ENCODE data around the gene KHDRBS2.
"Not testable (repeated sequence)": the region's sequence is repeated elsewhere in the genome, so short reads cannot be mapped to it uniquely, and the experiment has no call there.

KHDRBS2 gene

DNA sequence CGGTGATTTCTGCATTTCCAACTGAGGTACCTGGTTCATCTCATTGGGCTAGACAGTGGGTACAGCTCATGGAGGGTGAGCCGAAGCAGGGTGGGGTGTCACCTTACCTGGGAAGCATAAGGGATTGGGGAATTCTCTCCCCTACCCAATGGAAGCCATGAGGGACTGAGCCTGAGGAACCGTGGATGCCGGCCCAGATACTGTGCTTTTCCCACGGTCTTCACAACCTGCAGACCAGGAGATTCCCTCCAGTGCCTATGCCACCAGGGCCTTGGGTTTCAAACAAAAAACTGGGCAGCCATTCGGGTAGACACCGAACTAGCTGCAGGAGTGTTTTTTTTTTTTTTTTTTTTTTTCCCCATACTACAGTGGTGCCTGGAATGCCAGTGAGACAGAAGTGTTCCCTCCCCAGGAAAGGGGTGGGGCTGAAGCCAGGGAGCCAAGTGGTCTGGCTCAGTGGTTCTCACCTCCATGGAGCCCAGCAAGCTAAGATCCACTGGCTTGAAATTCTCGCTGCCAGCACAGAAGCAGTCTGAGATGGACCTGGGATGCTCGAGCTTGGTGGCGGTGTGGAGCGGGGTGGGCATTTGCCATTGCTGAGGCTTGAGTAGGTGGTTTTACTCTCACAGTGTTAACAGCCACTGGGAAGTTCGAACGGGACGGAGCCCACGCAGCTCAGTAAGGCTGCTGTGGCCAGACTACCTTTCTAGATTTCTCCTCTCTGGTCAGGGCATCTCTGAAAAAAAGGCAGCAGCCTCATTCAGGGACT lies 416.2 kb downstream of the KHDRBS2 start:
- in situ Hi-C loops (cut with MboI; ENCODE audit: low sequenced_read_pairs): no loop called here

DNA sequence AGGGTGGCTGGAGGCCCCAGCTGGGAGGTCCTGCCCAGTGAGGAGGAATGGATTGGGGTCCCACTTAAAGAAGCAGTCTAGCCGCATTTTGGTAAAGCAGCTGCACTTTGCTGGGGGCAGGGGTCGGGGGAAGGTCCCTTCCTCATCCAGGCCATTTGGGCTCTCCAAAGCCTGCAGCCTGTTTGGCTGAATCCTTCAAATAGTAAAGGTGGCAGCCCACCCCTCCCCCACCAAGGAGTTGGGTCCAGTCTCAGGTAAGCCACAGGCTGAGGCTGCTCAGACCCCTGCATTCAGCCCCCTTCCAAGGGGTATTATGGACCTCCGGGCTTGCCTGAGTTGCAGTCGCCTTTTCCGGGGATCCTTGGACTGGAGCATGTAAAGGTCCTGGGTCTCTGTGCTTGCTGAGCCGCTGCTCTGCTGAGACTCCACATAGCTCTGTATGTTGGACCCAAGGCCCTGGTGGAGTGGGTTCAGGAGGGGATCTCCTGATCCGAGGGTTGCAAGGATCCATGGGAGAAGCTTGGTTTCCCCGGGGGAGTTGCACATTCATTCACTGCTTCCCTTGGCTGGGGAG lies 417.4 kb downstream of the KHDRBS2 start:
- in situ Hi-C loops (cut with MboI; ENCODE audit: low sequenced_read_pairs): no loop called here

GRCh38 chr6:61867635-61868034 lies 418.4 kb downstream of the KHDRBS2 start:
- in situ Hi-C loops (cut with MboI; ENCODE audit: low sequenced_read_pairs): no loop called here

DNA sequence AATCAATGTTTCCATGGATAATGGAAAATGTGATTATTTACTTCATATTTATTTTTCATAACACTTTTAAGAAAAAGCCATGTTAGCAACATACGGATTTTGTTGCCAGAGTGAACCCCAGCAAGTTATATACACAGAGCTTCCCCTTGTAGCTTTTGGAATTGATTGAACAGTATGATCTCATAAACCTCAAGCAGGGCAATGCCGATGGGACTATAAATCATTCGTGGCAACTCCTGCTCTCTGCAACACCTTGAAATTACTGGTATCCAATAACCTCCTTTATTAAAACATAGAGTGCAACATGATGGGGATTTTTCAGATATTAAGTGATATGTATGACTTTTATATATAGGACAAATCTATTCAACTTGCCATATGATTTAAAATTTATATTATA lies 428.5 kb downstream of the KHDRBS2 start:
- in situ Hi-C loops (cut with MboI; ENCODE audit: low sequenced_read_pairs): no loop called here

DNA sequence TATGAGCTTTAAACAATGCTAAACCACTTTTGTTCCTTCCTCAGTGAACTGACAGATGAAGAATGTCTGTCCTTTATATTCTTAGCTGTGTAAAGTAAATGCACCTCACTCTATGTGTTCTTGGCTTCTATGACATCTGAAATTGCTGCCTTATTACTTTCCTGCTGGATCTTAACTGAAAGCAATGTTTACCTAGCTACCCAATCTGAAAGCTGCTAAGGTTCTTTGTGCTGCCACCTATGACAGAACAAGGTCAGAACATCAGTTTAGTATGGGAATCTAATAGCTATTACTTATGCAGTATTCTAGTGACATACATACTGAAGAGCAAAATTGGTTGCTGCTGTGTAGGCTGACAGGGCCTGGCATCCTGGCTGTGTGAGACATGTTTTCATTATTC lies 444.1 kb downstream of the KHDRBS2 start:
- in situ Hi-C loops (cut with MboI; ENCODE audit: low sequenced_read_pairs): no loop called here

GRCh38 chr6:61835237-61835636 lies 450.8 kb downstream of the KHDRBS2 start:
- in situ Hi-C loops (cut with MboI; ENCODE audit: low sequenced_read_pairs): no loop called here

DNA sequence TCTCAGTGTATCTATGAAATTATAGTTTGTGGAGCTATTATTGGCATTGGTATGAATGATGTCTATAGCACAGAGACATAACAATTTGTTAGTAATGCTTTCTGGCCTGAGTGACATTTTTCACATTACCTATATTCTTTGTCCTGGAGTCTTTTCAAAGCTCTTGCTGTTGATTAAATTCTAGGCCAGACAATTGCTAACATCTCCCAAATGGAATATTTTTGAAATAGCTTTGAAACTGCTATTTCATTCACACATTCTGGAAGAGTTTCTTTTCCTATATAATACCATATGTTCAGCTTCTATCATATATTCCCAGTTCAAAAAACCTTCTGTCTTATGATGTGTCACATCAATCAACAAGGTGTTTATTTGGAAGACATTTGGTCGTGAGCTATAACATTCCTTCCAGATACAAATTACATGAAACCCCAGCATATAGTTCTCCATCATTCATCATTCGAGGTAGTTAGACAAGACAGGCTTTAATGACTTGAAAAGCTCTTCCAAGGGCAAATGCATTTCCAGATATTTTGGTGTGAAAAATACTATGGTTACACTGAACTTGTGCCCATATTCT lies 452.8 kb downstream of the KHDRBS2 start:
- in situ Hi-C loops (cut with MboI; ENCODE audit: low sequenced_read_pairs): no loop called here

DNA sequence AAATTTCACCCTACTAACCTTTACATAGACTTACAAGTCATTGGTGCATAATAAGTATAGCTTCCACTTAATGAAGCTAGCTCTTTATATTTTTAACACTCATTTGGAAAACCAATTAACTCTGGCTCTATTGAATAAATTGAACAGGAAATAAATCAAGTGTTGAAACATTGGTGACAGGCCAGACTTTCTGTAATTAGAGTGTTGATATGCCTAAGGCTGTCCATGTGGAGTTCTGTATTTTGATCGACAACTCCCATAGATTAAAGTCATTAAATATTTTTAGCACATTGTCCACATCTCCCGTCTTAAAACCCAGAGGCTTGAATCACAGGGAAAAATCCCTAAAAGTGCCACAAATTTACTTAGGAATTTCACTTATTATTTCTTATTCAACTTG lies 468.3 kb downstream of the KHDRBS2 start:
- in situ Hi-C loops (cut with MboI; ENCODE audit: low sequenced_read_pairs): no loop called here

DNA sequence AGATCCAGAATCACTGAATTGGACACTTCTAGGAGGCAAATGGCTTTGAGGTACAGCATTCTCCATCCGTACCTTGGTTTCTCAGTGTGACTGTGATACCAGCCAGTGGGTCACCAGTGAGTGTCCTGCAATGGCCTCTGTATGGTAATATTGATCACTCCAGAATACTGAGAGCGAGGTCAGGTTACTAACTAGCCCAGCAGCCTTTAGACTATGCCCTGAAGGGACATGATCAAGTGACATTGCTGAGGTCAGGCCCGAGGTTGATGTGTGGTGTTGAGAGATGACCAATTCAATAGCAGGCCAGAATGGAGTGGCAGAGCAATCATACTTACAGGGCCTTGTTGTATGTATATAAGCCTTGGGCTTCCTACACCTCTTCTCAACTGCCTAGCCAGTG lies 476.0 kb downstream of the KHDRBS2 start:
- in situ Hi-C loops (cut with MboI; ENCODE audit: low sequenced_read_pairs): no loop called here

GRCh38 chr6:61809004-61809595 lies 476.9 kb downstream of the KHDRBS2 start:
- in situ Hi-C loops (cut with MboI; ENCODE audit: low sequenced_read_pairs): no loop called here

DNA sequence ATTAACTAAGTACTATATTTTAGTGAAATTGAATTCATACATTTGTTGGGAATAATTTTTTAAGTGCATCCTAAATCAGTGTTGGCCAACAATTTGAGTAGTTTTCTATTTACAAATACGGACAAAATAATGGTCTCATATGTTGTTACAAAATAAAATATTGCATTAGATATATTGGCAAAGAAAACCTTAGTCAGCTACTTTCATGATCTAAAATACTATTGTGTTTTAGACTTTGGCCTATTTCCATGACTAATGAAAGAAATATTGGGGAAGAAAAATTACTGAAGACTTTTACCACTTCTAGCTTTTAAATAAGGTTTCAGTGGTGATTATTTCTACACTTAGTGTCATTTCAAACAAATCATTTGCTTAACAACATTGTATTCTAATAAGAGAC lies 498.0 kb downstream of the KHDRBS2 start:
- in situ Hi-C loops (cut with MboI; ENCODE audit: low sequenced_read_pairs): no loop called here

- in situ Hi-C loops (cut with MboI; ENCODE audit: low sequenced_read_pairs): not testable (repeated sequence)
Measured at GRCh38 chr6:61769446-61769845, 516.6 kb downstream of the KHDRBS2 start.

DNA sequence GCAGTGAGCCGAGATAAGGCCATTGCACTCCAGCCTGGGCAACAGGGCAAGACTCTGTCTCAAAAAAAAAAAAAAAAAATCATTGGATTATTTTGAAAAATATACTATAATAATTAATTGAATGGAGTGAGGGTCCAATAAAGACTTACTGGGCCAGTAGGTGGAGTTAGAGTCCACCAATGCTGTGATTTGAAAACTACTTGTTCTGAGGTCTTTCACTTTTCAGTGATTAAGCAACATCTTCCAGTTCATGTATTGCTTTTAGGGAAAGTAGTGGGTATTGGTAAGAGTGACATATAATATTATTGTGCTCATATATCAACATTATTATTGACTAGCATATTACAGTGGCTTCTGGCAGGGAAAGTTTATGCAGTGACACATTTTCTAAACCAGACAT lies 530.3 kb downstream of the KHDRBS2 start:
- in situ Hi-C loops (cut with MboI; ENCODE audit: low sequenced_read_pairs): no loop called here

GRCh38 chr6:61751986-61752385 lies 534.0 kb downstream of the KHDRBS2 start:
- in situ Hi-C loops (cut with MboI; ENCODE audit: low sequenced_read_pairs): no loop called here

- in situ Hi-C loops (cut with MboI; ENCODE audit: low sequenced_read_pairs): no loop called here
Measured at GRCh38 chr6:61745994-61746393, 540.0 kb downstream of the KHDRBS2 start.

DNA sequence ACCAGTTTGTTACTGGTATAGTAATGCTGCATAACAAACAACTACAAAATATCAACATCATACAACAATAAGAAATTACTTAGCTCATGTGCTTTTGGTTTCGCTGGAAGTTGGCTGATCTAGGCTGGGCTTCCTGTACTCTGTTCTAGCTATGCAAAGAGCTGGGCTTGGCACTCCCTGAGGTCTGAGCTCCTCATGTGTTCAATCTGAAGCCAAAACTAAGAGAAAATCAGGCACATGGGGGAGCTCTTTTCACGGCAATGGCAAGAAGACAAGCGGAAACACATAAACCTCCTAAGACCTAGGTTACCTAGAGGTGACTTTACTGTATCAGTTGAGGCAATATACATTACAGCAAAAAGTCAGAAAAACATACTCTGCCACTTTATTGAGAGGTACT lies 574.2 kb downstream of the KHDRBS2 start:
- in situ Hi-C loops (cut with MboI; ENCODE audit: low sequenced_read_pairs): no loop called here

GRCh38 chr6:61688165-61688564 lies 597.9 kb downstream of the KHDRBS2 start:
- in situ Hi-C loops (cut with MboI; ENCODE audit: low sequenced_read_pairs): no loop called here

GRCh38 chr6:61682562-61682961 lies 603.5 kb downstream of the KHDRBS2 start:
- in situ Hi-C loops (cut with MboI; ENCODE audit: low sequenced_read_pairs): no loop called here

DNA sequence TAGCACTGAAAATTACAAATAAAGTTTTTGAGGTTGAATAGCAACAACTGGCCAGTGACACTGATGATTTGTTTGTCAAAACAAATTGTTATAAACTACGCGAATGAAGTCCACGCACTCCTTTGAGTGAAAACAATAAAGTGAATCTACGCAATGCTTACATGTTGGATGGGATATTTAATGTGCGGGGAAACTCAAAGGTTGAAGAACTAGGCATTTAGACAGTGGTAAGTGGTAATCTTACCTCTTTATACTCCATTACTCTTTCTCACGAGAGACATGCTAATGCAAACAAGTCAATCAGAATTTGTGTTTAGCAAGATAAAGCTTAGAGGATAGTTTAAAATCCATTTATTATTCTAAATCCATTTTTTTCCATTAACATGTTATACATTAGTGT lies 606.4 kb downstream of the KHDRBS2 start:
- in situ Hi-C loops (cut with MboI; ENCODE audit: low sequenced_read_pairs): no loop called here

GRCh38 chr6:61675734-61676133 lies 610.3 kb downstream of the KHDRBS2 start:
- in situ Hi-C loops (cut with MboI; ENCODE audit: low sequenced_read_pairs): no loop called here

- in situ Hi-C loops (cut with MboI; ENCODE audit: low sequenced_read_pairs): no loop called here
Measured at GRCh38 chr6:61649845-61650244, 636.2 kb downstream of the KHDRBS2 start.

DNA sequence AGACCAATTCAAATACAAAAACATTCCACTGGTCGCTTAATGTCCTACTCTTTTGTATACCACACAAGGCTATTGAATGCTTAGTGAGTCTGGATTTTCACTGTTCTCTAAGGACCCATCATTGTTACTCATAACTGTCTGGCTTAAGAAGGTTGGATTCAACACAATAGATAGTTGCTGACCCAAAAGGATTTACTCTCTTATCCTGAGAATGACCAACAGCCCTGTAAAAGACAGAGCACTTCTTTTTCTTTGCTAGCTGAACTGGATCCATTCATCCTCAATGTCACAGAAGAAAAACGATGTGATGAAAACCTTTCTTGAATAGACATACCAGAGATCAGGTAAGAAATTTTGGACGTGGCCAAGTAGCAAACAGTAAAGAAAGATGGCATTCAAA lies 645.6 kb downstream of the KHDRBS2 start:
- in situ Hi-C loops (cut with MboI; ENCODE audit: low sequenced_read_pairs): no loop called here

Measured in HL-60/S4 treated with phorbol 12-myristate 13-acetate at 8.2 ng/mL for 4 days and 3 days (cell line).